ENCODE results near the gene FAN1. TPM values are rescaled to one million over a fixed set of nuclear protein-coding genes. Genes with fewer than 3 reads are reported as not detected.

The FAN1 gene
- total RNA-seq, 4 donors from 2014 or later: 6.0 to 17.7 (median 10.2) TPM

DNA sequence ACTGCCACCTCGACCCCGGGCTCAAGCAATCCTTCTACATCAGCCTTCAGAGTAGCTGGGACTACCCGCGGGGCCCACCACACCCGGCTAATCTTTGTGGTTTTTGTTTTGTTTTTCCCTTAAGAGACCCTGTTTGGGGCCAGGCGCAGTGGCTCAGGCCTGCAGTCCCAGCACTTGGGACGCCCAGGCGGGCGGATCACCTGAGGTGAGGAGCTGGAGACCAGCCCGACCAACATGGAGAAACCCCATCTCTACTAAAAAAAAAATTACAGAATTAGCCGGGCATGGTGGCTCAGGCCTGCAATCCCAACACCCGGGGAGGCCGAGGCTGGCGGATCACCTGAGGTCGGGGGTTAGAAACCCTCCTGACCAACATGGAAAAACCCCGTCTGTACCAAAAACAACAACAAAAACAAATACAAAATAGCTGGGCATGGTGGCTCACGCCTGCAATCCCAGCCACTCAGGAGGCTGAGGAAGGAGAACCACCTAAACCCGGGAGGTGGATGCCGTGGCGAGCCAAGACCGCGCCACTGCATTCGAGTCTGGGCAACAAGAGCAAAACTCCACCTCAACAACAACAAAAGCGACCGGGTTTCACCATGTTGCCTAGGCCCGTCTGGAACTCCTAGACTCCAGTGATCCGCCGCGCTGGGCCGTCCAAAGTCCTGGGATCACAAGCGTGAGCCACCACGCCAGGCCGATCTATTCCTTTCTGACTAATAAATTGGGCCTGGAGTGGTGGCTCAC is 8.1 kb upstream of the FAN1 start:
- 87 to 88% methylated on average over 18 to 20 of the region's 33 CpGs for WGBS, 2 donors
- Histone ChIP-seq H3K27me3 (no peaks in the 10 kb centered on the region), H3K36me3 (no peaks in the 10 kb centered on the region), H3K4me3 (no peak overlapping the region), H3K9me3 (no peaks in the 10 kb centered on the region), H3K27ac (no peak overlapping the region), H3K4me1 (peaks cover 0 to 6% (median 0%) of the 10 kb centered on the region in 3 donors)
- intact Hi-C loops (cut with DNase I): no loop called here
- TF ChIP-seq POLR2A (IDR thresholded peaks at IDR 0.05): no peak
- TF ChIP-seq, protein P1, sequence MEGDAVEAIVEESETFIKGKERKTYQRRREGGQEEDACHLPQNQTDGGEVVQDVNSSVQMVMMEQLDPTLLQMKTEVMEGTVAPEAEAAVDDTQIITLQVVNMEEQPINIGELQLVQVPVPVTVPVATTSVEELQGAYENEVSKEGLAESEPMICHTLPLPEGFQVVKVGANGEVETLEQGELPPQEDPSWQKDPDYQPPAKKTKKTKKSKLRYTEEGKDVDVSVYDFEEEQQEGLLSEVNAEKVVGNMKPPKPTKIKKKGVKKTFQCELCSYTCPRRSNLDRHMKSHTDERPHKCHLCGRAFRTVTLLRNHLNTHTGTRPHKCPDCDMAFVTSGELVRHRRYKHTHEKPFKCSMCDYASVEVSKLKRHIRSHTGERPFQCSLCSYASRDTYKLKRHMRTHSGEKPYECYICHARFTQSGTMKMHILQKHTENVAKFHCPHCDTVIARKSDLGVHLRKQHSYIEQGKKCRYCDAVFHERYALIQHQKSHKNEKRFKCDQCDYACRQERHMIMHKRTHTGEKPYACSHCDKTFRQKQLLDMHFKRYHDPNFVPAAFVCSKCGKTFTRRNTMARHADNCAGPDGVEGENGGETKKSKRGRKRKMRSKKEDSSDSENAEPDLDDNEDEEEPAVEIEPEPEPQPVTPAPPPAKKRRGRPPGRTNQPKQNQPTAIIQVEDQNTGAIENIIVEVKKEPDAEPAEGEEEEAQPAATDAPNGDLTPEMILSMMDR (IDR thresholded peaks at IDR 0.05): no peak
- DNase-seq: no peak

DNA sequence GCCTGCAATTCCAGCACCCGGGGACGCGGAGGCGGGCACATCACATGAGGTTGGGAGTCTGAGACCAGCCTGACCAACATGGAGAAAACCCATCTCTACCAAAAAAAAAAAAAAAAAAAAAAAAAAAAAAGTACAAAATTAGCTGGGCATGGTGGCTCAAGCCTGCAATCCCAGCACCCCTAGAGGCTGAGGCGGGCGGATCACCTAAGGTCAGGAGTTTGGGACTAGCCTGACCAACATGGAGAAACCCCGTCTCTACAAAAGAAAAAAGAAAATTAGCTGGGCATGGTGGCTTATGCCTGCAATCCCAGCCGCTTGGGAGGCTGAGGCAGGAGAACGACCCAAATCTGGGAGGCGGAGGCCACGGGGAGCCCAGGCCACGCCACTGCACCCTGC is 7.5 kb upstream of the FAN1 start:
- TF ChIP-seq, protein P1 (IDR thresholded peaks at IDR 0.05): no peak
- TF ChIP-seq POLR2A (IDR thresholded peaks at IDR 0.05): no peak
- H3K4me3 ChIP-seq: no peak overlapping the region
- DNase-seq: no peak
- no peaks in the 10 kb centered on the region for H3K36me3 ChIP-seq
- intact Hi-C loops (cut with DNase I): no loop called here
- no peaks in the 10 kb centered on the region for H3K9me3 ChIP-seq
- 93 to 94% methylated on average over 8 of the region's 12 CpGs for WGBS, 2 donors
- no peak overlapping the region for H3K27ac ChIP-seq
- H3K27me3 ChIP-seq: no peaks in the 10 kb centered on the region
- H3K4me1 ChIP-seq: peaks cover 0 to 6% (median 0%) of the 10 kb centered on the region in 3 donors

DNA sequence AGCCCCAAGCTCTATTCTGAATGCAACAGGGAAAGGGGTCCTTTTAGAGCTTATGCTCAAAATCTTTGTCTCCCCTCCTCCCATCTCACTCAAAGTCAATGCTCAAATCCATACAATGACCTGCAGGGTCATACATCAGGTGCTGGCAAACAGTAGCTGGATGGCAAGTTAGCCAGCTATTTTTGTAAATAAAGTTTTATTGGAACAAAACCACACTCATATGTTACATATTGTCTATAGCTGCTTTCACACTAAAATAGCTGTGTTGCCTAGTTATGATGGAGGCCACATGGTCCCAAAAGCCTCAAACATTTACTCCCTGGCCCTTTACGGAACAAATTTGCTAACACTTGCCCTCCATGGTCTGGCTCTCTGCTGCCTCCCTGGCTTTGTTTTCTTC is 1.8 kb upstream of the FAN1 start:
- no peak overlapping the region for H3K4me3 ChIP-seq
- no peaks in the 10 kb centered on the region for H3K27me3 ChIP-seq
- H3K36me3 ChIP-seq: no peaks in the 10 kb centered on the region
- TF ChIP-seq, protein P1 (IDR thresholded peaks at IDR 0.05): no peak
- no peak for TF ChIP-seq POLR2A (IDR thresholded peaks at IDR 0.05)
- peaks cover 7 to 30% (median 18%) of the 10 kb centered on the region in 3 donors for H3K4me1 ChIP-seq
- WGBS, 2 donors: 100% methylated on average over 1 of the region's 1 CpG
- intact Hi-C loops (cut with DNase I): no loop called here
- no peak overlapping the region for H3K27ac ChIP-seq
- DNase-seq: no peak
- no peaks in the 10 kb centered on the region for H3K9me3 ChIP-seq

DNA sequence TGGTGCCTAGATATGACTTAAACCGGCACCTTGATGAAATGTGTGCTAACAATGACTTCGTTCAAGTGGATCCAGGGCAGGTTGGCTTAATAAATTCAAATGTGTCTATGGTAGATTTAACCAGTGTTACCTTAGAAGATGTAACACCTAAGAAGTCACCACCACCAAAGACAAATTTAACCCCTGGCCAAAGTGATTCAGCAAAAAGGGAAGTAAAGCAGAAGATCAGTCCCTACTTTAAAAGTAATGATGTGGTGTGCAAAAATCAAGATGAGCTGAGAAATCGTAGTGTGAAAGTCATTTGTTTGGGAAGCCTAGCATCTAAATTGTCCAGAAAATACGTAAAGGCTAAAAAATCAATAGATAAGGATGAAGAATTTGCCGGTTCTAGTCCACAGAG is 1.1 kb downstream of the FAN1 start:
- peaks cover 0 to 18% (median 0%) of the 10 kb centered on the region in 3 donors for H3K36me3 ChIP-seq
- peak overlapping the region in 1 of 4 donors; percentile 83 for H3K27ac ChIP-seq
- H3K4me3 ChIP-seq: peak overlapping the region in 2 of 4 donors; percentile 61 to 98
- no peaks in the 10 kb centered on the region for H3K9me3 ChIP-seq
- peaks cover 7 to 32% (median 18%) of the 10 kb centered on the region in 3 donors for H3K4me1 ChIP-seq
- WGBS, 2 donors: 84 to 88% methylated on average over 5 of the region's 5 CpGs
- no peak for DNase-seq
- TF ChIP-seq, protein P1 (IDR thresholded peaks at IDR 0.05): no peak
- no peak for TF ChIP-seq POLR2A (IDR thresholded peaks at IDR 0.05)
- intact Hi-C loops (cut with DNase I): no loop called here
- H3K27me3 ChIP-seq: no peaks in the 10 kb centered on the region

DNA sequence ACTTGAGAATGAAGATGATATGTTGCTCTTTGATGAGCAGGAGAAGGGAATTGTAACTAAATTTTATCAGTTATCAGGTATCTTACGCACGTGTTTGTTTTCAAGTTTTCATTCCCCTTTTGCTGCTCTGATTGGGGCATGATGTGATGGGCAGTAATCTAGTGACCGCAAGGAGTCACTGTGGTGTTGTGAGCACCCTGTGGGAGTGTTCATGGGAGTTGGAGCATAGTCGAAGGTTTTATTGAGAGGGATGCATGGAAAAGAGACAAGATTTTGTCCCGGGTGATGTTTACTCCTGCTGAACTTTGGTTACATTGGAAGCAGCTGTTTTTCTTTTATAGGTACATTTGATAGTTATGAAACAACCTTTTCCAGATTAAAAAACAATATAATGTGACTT is 2.1 kb downstream of the FAN1 start:
- intact Hi-C loops (cut with DNase I): no loop called here
- no peak for DNase-seq
- H3K4me3 ChIP-seq: no peak overlapping the region
- H3K27ac ChIP-seq: peak overlapping the region in 3 of 4 donors; percentile 20 to 49 (median 22)
- H3K9me3 ChIP-seq: no peaks in the 10 kb centered on the region
- H3K4me1 ChIP-seq: peaks cover 7 to 32% (median 18%) of the 10 kb centered on the region in 3 donors
- peaks cover 0 to 25% (median 0%) of the 10 kb centered on the region in 3 donors for H3K36me3 ChIP-seq
- no peaks in the 10 kb centered on the region for H3K27me3 ChIP-seq
- 69 to 82% methylated on average over 5 of the region's 5 CpGs for WGBS, 2 donors
- TF ChIP-seq POLR2A (IDR thresholded peaks at IDR 0.05): no peak
- TF ChIP-seq, protein P1 (IDR thresholded peaks at IDR 0.05): peak in 1 of 6 experiments; percentile 12
